GM19239 (cell line): Measurements from ENCODE around the gene KLHL22.
"Not testable (repeated sequence)": the region's sequence is repeated elsewhere in the genome, so short reads cannot be mapped to it uniquely, and the experiment has no call there.

Experiments
- DNase-seq: peaks from one replicate; pipeline ENCODE4 v3.0.0; 2011; ENCODE audit warnings: low spot score; ENCODE audit not compliant: insufficient read length
- FAIRE-seq: peaks from 2 replicates; lab custom pipeline; 2011; peaks lifted over from hg19 to GRCh38; lab: Jason Lieb, UNC

KLHL22 gene

DNA sequence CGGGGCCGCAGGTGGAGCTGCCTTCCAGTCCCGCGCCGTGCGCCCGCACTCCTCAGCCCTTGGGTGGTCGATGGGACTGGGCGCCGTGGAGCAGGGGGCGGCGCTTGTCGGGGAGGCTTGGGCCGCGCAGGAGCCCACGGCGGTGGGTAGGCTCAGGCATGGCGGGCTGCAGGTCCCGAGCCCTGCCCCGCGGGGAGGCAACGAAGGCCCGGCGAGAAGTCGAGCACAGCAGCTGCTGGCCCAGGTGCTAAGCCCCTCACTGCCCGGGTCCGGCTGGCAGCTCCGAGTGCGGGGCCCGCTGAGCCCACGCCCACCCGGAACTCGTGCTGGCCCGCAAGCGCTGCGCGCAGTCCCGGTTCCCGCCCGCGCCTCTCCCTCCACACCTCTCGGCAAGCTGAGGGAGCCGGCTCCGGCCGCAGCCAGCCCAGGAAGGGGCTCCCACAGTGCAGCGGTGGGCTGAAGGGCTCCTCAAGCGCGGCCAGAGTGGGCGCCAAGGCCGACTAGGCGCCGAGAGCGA, 103.2 kb downstream of the KLHL22 start:
- not testable (repeated sequence) for FAIRE-seq, DNase-seq
